Medulla oblongata (tissue), 1 donor: ENCODE results near the gene PARP3.
A peak's percentile ranks its signal among the peaks of the same experiment; 100 is the strongest.
"Not testable (repeated sequence)": the region's sequence is repeated elsewhere in the genome, so short reads cannot be mapped to it uniquely, and the experiment has no call there.

Source experiments
- DNase-seq: peaks from one replicate; pipeline ENCODE4 v3.0.0-alpha.2; 2015; ENCODE audit errors: extremely low spot score

PARP3 gene

GRCh38 chr3:51985063-51985462 is 42.9 kb downstream of the PARP3 start:
- DNase-seq: no peak

- no peak for DNase-seq
These were observed 44.1 kb downstream of the PARP3 start for GRCh38 chr3:51986010-51986947.

- DNase-seq: no peak
These were observed 45.4 kb downstream of the PARP3 start for GRCh38 chr3:51987568-51987967.

GRCh38 chr3:51988286-51989146 is 46.4 kb downstream of the PARP3 start:
- no peak for DNase-seq

- DNase-seq: not testable (repeated sequence)
These were observed 48.4 kb downstream of the PARP3 start for GRCh38 chr3:51990501-51990971.

GRCh38 chr3:51992017-51992682 is 50.0 kb downstream of the PARP3 start:
- no peak for DNase-seq

- DNase-seq: not testable (repeated sequence)
These were observed 51.5 kb downstream of the PARP3 start for GRCh38 chr3:51993657-51994056.

- no peak for DNase-seq
These were observed 52.4 kb downstream of the PARP3 start for GRCh38 chr3:51994530-51994929.

- peak; percentile 95 for DNase-seq
These were observed 53.4 kb downstream of the PARP3 start, which contains the start of gene RPL29 for GRCh38 chr3:51995346-51996163. Gene RPL29 (minus strand): TSS chr3:51995895. CDS start chr3:51995461, 434 bp downstream.

- no peak for DNase-seq
These were observed 55.0 kb downstream of the PARP3 start for GRCh38 chr3:51997172-51997571.

- no peak for DNase-seq
These were observed 55.9 kb downstream of the PARP3 start for GRCh38 chr3:51997935-51998596.
